HG03060 (cell line): ENCODE measurements around the gene CORO2A.
A peak's percentile ranks its signal among the peaks of the same experiment; 100 is the strongest.
"Not testable (repeated sequence)": the region's sequence is repeated elsewhere in the genome, so short reads cannot be mapped to it uniquely, and the experiment has no call there.

Source experiments
- ATAC-seq: cut with Tn5 transposase; IDR thresholded peaks from one replicate; pipeline ENCODE4 v1.9.1; 2021; ENCODE audit warnings: low read depth, moderate number of reproducible peaks; ENCODE audit not compliant: unreplicated experiment

The CORO2A gene

GRCh38 chr9:98118640-98119601, 73.5 kb downstream of the CORO2A start, which contains the start of gene TRIM14:
Gene TRIM14, minus strand, starts transcription at chr9:98119222. Its CDS starts 34 bp downstream, at chr9:98119188.
- no peak for ATAC-seq

- ATAC-seq, result no peak
Measured at GRCh38 chr9:98117984-98118639, 74.3 kb downstream of the CORO2A start.

GRCh38 chr9:98117097-98117496, 75.3 kb downstream of the CORO2A start:
- not testable (repeated sequence) for ATAC-seq

GRCh38 chr9:98109052-98109451, 83.4 kb downstream of the CORO2A start:
- ATAC-seq, result no peak

GRCh38 chr9:98108531-98109031, 83.9 kb downstream of the CORO2A start:
- ATAC-seq, result peak; percentile 56

GRCh38 chr9:98107926-98108325, 84.5 kb downstream of the CORO2A start:
- ATAC-seq, result no peak

GRCh38 chr9:98105006-98105405, 87.4 kb downstream of the CORO2A start:
- no peak for ATAC-seq

GRCh38 chr9:98104445-98104881, 88.0 kb downstream of the CORO2A start:
- ATAC-seq, result no peak

GRCh38 chr9:98101868-98102273, 90.6 kb downstream of the CORO2A start:
- ATAC-seq, result peak; percentile 95

- ATAC-seq, result no peak
Measured at GRCh38 chr9:98101416-98101815, 91.0 kb downstream of the CORO2A start.

GRCh38 chr9:98100456-98100855, 92.0 kb downstream of the CORO2A start:
- ATAC-seq, result no peak

GRCh38 chr9:98099898-98100297, 92.5 kb downstream of the CORO2A start:
- ATAC-seq, result no peak

- no peak for ATAC-seq
Measured at GRCh38 chr9:98099346-98099745, 93.1 kb downstream of the CORO2A start.

GRCh38 chr9:98097836-98098235, 94.6 kb downstream of the CORO2A start:
- ATAC-seq, result no peak

GRCh38 chr9:98096091-98096490, 96.3 kb downstream of the CORO2A start:
- ATAC-seq, result no peak

- no peak for ATAC-seq
Measured at GRCh38 chr9:98095401-98095800, 97.0 kb downstream of the CORO2A start.

GRCh38 chr9:98094851-98095250, 97.6 kb downstream of the CORO2A start:
- no peak for ATAC-seq

GRCh38 chr9:98094316-98094715, 98.1 kb downstream of the CORO2A start:
- no peak for ATAC-seq

- ATAC-seq, result no peak
Measured at GRCh38 chr9:98092613-98092931, 99.9 kb downstream of the CORO2A start.

- ATAC-seq, result no peak
Measured at GRCh38 chr9:98091735-98092612, 100.5 kb downstream of the CORO2A start.
